Mesothelial cell of epicardium (in vitro differentiated cells): ENCODE measurements around the gene MTMR3. TPM values are rescaled to one million over a fixed set of nuclear protein-coding genes. Genes with fewer than 3 reads are reported as not detected.

Experiments
- DNase-seq, 2 experiments: peaks; one replicate each; pipeline ENCODE4 v3.0.0; 2021; ENCODE audit warnings: low spot score in 2 of 2; ENCODE audit not compliant: unreplicated experiment in 2 of 2
- H3K27ac Mint-ChIP-seq: 2 replicates; pipeline ENCODE4 v1.8.0; 2021; ENCODE audit warnings: mixed read lengths
- H3K27me3 Mint-ChIP-seq: 2 replicates; pipeline ENCODE4 v1.8.0; 2021; ENCODE audit warnings: low read depth, mixed read lengths
- H3K36me3 Mint-ChIP-seq: 2 replicates; pipeline ENCODE4 v1.8.0; 2021; ENCODE audit warnings: mixed read lengths
- H3K4me1 Mint-ChIP-seq: 2 replicates; pipeline ENCODE4 v1.8.0; 2021; ENCODE audit warnings: mixed read lengths
- H3K4me3 Mint-ChIP-seq: 2 replicates; pipeline ENCODE4 v1.8.0; 2021; ENCODE audit warnings: mild to moderate bottlenecking, moderate library complexity, mixed read lengths
- H3K9me3 Mint-ChIP-seq: 2 replicates; pipeline ENCODE4 v1.8.0; 2021; ENCODE audit warnings: mixed read lengths
- total RNA-seq: library from RNA; stranded (reverse); gene quantifications from 3 replicates; pipeline ENCODE4 v1.2.1, GENCODE V29; 2021
- TF ChIP-seq, protein P1 (sequence below): fragments of 200-600 bp; sonication (generic); IDR thresholded peaks from one replicate; pipeline ENCODE4 v1.5.0; 2021; ENCODE audit warnings: antibody characterized with exemption; ENCODE audit not compliant: unreplicated experiment

Gene MTMR3
- total RNA-seq, 1 donor from 2014 or later: 58.7 TPM

- H3K4me3 Mint-ChIP-seq: no peak overlapping the region
- peaks cover 33% of the 10 kb centered on the region for H3K36me3 Mint-ChIP-seq
- no peak for DNase-seq
- H3K4me1 Mint-ChIP-seq: peaks cover 14% of the 10 kb centered on the region
- H3K27me3 Mint-ChIP-seq: no peaks in the 10 kb centered on the region
- TF ChIP-seq, protein P1, sequence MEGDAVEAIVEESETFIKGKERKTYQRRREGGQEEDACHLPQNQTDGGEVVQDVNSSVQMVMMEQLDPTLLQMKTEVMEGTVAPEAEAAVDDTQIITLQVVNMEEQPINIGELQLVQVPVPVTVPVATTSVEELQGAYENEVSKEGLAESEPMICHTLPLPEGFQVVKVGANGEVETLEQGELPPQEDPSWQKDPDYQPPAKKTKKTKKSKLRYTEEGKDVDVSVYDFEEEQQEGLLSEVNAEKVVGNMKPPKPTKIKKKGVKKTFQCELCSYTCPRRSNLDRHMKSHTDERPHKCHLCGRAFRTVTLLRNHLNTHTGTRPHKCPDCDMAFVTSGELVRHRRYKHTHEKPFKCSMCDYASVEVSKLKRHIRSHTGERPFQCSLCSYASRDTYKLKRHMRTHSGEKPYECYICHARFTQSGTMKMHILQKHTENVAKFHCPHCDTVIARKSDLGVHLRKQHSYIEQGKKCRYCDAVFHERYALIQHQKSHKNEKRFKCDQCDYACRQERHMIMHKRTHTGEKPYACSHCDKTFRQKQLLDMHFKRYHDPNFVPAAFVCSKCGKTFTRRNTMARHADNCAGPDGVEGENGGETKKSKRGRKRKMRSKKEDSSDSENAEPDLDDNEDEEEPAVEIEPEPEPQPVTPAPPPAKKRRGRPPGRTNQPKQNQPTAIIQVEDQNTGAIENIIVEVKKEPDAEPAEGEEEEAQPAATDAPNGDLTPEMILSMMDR: no peak
- no peaks in the 10 kb centered on the region for H3K9me3 Mint-ChIP-seq
- H3K27ac Mint-ChIP-seq: no peak overlapping the region
Observed at GRCh38 chr22:30028731-30029130, 145.8 kb downstream of the MTMR3 start.

- TF ChIP-seq, protein P1: no peak
- Mint-ChIP-seq H3K9me3 (no peaks in the 10 kb centered on the region), H3K27me3 (no peaks in the 10 kb centered on the region), H3K4me3 (no peak overlapping the region), H3K4me1 (peaks cover 14% of the 10 kb centered on the region), H3K27ac (no peak overlapping the region), H3K36me3 (peaks cover 29% of the 10 kb centered on the region)
- DNase-seq: no peak
Observed at GRCh38 chr22:30029512-30029911, 146.5 kb downstream of the MTMR3 start.

GRCh38 chr22:30030329-30030728 is 147.4 kb downstream of the MTMR3 start:
- Mint-ChIP-seq H3K27ac (no peak overlapping the region), H3K4me1 (peaks cover 15% of the 10 kb centered on the region), H3K9me3 (no peaks in the 10 kb centered on the region), H3K4me3 (no peak overlapping the region), H3K36me3 (peaks cover 23% of the 10 kb centered on the region), H3K27me3 (no peaks in the 10 kb centered on the region)
- no peak for DNase-seq
- TF ChIP-seq, protein P1: no peak

- DNase-seq: no peak
- Mint-ChIP-seq H3K27me3 (no peaks in the 10 kb centered on the region), H3K27ac (no peak overlapping the region), H3K36me3 (peaks cover 16% of the 10 kb centered on the region), H3K9me3 (no peaks in the 10 kb centered on the region), H3K4me1 (peaks cover 24% of the 10 kb centered on the region), H3K4me3 (no peak overlapping the region)
- TF ChIP-seq, protein P1: no peak
Observed at GRCh38 chr22:30031328-30031727, 148.4 kb downstream of the MTMR3 start.

DNA sequence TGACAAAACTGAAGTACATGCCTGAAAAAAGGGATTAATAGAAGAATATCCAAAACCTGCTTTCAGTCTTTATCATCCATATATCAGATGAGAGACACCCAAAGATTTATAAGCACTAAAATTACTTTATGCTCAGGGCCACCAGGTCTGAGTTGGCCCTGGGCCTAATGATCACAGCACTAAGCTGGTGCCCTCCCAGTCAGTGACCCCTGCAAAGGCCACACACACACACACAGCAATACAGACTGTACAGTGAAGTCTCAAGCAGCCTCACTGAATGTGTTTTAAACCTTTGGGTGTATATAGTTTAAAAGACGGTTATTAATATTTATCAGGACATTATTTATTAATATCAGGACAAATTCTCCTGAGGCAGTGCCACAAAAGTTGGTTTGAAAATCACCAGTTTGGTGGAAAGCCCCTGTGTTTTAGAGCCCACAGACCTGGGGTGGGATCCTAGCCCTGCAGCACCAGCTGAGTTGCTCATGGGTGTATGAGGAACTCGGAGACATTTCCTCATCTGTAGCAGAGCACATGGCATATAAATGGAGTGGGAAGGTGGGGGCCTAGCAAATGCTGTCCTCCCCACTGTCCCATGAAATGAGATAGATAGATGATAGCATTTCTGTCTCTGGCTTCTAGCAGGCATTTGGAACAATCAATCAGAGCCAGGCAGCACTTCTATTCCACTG is 148.9 kb downstream of the MTMR3 start:
- Mint-ChIP-seq H3K4me3 (no peak overlapping the region), H3K4me1 (peaks cover 29% of the 10 kb centered on the region), H3K27ac (peak overlapping the region; percentile 72), H3K9me3 (no peaks in the 10 kb centered on the region), H3K36me3 (peaks cover 14% of the 10 kb centered on the region), H3K27me3 (no peaks in the 10 kb centered on the region)
- no peak for DNase-seq
- TF ChIP-seq, protein P1: no peak
